Measurements from ENCODE around the gene NUBP2. TPM values are rescaled to one million over a fixed set of nuclear protein-coding genes. Genes with fewer than 3 reads are reported as not detected.

The NUBP2 gene
- total RNA-seq, 1 experiment from 2014 or later, result 65.3 TPM

DNA sequence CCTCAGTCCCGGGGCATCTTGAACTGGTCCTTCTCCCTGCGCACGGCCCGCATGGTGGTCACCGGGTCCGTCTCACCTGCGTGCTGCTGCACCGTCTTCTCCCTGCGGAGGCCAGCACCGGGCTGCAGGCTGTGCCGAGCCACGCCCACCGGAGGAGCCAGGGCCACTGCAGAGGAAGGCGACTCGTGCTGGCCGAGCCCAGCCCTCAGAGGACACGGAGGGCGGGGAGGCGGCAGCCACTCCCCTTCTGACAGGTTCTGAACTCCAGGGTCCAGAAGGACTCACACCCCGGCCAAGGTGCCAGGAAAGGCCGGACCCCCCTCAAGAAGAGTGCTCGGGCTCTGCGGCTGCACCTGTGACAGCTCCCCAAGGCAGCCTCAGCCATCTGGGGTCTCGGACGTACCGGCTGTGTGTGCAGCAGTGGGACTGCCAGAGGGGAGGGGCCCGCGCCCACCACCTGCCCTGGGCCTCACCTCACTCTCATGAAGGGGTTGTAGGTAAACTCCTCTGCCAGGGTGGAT, 26.6 kb downstream of the NUBP2 start:
- Histone ChIP-seq H3K9me3 (no peaks in the 10 kb centered on the region), H3K27me3 (replicated peaks; ENCODE audit: control insufficient read depth, insufficient read depth, low read length) (no peaks in the 10 kb centered on the region), H3K36me3 (ENCODE audit: control insufficient read depth, insufficient read depth, low read length) (no peaks in the 10 kb centered on the region), H3K4me3 (ENCODE audit: low read depth, low read length) (no peak overlapping the region), H3K4me1 (no peaks in the 10 kb centered on the region)
- Mint-ChIP-seq H3K4me1 (ENCODE audit: low read depth, unreplicated experiment) (no peaks in the 10 kb centered on the region), H3K4me3 (ENCODE audit: unreplicated experiment) (no peak overlapping the region), H3K27me3 (ENCODE audit: insufficient read depth, unreplicated experiment) (no peaks in the 10 kb centered on the region), H3K36me3 (ENCODE audit: insufficient read depth, unreplicated experiment) (peaks cover 6% of the 10 kb centered on the region), H3K27ac (ENCODE audit: unreplicated experiment) (no peak overlapping the region), H3K9me3 (ENCODE audit: unreplicated experiment) (no peaks in the 10 kb centered on the region)
- CTCF ChIA-PET, result no interaction called here
- DNase-seq, result no peak
- intact Hi-C loops (cut with micrococcal nuclease; ENCODE audit: unreplicated experiment), result no loop called here
- BruUV-seq (replicated peaks), result no TSS peak
- POLR2A ChIA-PET, result no interaction called here
- TF ChIP-seq, protein P1, sequence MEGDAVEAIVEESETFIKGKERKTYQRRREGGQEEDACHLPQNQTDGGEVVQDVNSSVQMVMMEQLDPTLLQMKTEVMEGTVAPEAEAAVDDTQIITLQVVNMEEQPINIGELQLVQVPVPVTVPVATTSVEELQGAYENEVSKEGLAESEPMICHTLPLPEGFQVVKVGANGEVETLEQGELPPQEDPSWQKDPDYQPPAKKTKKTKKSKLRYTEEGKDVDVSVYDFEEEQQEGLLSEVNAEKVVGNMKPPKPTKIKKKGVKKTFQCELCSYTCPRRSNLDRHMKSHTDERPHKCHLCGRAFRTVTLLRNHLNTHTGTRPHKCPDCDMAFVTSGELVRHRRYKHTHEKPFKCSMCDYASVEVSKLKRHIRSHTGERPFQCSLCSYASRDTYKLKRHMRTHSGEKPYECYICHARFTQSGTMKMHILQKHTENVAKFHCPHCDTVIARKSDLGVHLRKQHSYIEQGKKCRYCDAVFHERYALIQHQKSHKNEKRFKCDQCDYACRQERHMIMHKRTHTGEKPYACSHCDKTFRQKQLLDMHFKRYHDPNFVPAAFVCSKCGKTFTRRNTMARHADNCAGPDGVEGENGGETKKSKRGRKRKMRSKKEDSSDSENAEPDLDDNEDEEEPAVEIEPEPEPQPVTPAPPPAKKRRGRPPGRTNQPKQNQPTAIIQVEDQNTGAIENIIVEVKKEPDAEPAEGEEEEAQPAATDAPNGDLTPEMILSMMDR (IDR thresholded peaks at IDR 0.05; ENCODE audit: insufficient read depth in 1 of 2, low read depth in 1 of 2, low read length in 1 of 2, severe bottlenecking in 1 of 2, unreplicated experiment in 1 of 2), result no peak

DNA sequence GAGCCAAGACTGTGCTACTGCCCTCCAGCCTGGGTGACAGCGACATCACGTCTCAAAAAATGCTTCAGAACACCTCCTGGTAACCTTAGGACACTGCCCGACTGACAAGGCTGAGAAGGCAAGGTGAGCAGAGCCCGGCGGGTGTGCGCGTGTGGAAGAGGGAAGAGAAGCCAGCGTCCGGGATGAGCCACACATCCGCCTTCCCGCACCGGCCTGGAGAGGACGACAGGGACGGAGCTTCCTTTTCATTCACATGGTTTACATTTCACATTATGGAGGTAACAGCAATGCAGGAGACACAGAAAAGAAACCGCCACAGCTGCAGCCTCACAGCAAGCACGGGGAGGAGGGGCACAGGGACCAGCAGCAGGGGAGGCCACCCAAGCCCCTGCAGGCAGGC, 27.3 kb downstream of the NUBP2 start:
- Histone ChIP-seq H3K27me3 (replicated peaks; ENCODE audit: control insufficient read depth, insufficient read depth, low read length) (no peaks in the 10 kb centered on the region), H3K4me1 (no peaks in the 10 kb centered on the region), H3K9me3 (no peaks in the 10 kb centered on the region), H3K4me3 (ENCODE audit: low read depth, low read length) (no peak overlapping the region), H3K36me3 (ENCODE audit: control insufficient read depth, insufficient read depth, low read length) (no peaks in the 10 kb centered on the region)
- peaks cover 7% of the 10 kb centered on the region for H3K36me3 Mint-ChIP-seq (ENCODE audit: insufficient read depth, unreplicated experiment)
- BruUV-seq (replicated peaks), result no TSS peak
- ChIA-PET POLR2A (no interaction called here), CTCF (no interaction called here)
- H3K4me3 Mint-ChIP-seq (ENCODE audit: unreplicated experiment), result no peak overlapping the region
- no peaks in the 10 kb centered on the region for H3K27me3 Mint-ChIP-seq (ENCODE audit: insufficient read depth, unreplicated experiment)
- no peaks in the 10 kb centered on the region for H3K4me1 Mint-ChIP-seq (ENCODE audit: low read depth, unreplicated experiment)
- no peak for DNase-seq
- intact Hi-C loops (cut with micrococcal nuclease; ENCODE audit: unreplicated experiment), result no loop called here
- TF ChIP-seq, protein P1 (IDR thresholded peaks at IDR 0.05; ENCODE audit: insufficient read depth in 1 of 2, low read depth in 1 of 2, low read length in 1 of 2, severe bottlenecking in 1 of 2, unreplicated experiment in 1 of 2), result no peak
- H3K27ac Mint-ChIP-seq (ENCODE audit: unreplicated experiment), result no peak overlapping the region
- H3K9me3 Mint-ChIP-seq (ENCODE audit: unreplicated experiment), result no peaks in the 10 kb centered on the region

DNA sequence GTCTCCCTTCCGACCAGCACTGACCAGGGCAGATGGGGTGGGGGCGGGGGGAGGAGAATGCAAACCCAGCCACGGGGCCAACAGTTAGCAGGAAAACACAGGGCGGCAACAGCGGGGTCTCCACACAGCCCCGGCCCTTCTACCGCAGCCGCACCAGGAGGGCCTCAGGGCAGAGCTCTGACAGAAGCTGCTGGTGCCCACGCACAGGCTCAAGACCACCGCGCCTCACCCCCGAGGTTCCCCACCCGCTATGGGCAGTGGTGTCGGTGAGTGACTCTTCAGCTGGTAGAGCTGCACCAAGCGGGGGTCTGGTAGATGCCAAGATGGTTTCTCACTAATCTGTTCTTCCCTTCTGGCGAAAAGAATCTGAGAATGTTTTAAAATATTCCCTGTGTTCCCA, 27.8 kb downstream of the NUBP2 start:
- H3K4me1 Mint-ChIP-seq (ENCODE audit: low read depth, unreplicated experiment), result no peaks in the 10 kb centered on the region
- Histone ChIP-seq H3K27me3 (replicated peaks; ENCODE audit: control insufficient read depth, insufficient read depth, low read length) (no peaks in the 10 kb centered on the region), H3K36me3 (ENCODE audit: control insufficient read depth, insufficient read depth, low read length) (no peaks in the 10 kb centered on the region), H3K9me3 (no peaks in the 10 kb centered on the region), H3K4me3 (ENCODE audit: low read depth, low read length) (no peak overlapping the region), H3K4me1 (no peaks in the 10 kb centered on the region)
- no peak overlapping the region for H3K4me3 Mint-ChIP-seq (ENCODE audit: unreplicated experiment)
- POLR2A ChIA-PET, result no interaction called here
- no peak for DNase-seq
- H3K27me3 Mint-ChIP-seq (ENCODE audit: insufficient read depth, unreplicated experiment), result no peaks in the 10 kb centered on the region
- no peaks in the 10 kb centered on the region for H3K9me3 Mint-ChIP-seq (ENCODE audit: unreplicated experiment)
- CTCF ChIA-PET, result no interaction called here
- BruUV-seq (replicated peaks), result no TSS peak
- intact Hi-C loops (cut with micrococcal nuclease; ENCODE audit: unreplicated experiment), result no loop called here
- H3K27ac Mint-ChIP-seq (ENCODE audit: unreplicated experiment), result no peak overlapping the region
- H3K36me3 Mint-ChIP-seq (ENCODE audit: insufficient read depth, unreplicated experiment), result peaks cover 11% of the 10 kb centered on the region
- TF ChIP-seq, protein P1 (IDR thresholded peaks at IDR 0.05; ENCODE audit: insufficient read depth in 1 of 2, low read depth in 1 of 2, low read length in 1 of 2, severe bottlenecking in 1 of 2, unreplicated experiment in 1 of 2), result no peak
